ENCODE data around the gene RAB14.

DNA sequence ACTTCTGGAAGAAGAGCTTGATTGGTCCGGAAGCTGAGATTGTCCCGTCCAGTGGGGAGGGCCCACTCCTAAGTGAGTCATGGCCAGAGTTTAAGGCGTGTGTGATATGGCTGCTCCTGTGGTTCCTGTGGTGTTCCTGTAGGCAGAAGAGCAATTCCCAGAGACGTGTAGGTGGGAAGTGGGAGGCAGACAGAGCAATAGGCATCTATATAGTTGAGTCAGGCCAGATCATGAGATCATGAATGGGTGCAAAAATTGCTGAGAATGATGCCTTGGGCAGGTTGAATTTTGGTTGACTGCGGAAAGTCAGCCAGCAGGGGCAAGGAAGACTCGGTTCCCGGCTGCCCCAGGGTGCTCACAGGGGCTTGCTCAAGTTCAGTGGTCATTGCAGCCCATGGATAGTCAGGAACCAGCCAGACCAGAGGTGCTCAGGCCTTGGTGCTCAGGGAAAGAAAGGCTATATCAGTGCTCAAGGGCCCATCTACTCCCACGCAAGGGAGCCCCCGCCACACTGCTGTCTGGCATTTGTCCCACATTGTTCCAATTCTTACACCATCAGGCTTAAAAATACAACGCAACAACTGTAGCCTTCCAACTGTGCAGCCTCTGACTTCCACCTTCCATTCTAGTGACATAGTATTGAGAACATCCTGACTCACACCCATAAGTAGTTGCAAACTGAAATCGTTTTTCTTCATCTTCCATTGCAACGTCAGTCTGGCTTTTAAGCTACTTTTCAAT is 45.3 kb upstream of the RAB14 start:
- TF ChIP-seq RAD21 (IDR thresholded peaks at IDR 0.05; ENCODE audit: low read length) = no peak
- TF ChIP-seq, protein P1, sequence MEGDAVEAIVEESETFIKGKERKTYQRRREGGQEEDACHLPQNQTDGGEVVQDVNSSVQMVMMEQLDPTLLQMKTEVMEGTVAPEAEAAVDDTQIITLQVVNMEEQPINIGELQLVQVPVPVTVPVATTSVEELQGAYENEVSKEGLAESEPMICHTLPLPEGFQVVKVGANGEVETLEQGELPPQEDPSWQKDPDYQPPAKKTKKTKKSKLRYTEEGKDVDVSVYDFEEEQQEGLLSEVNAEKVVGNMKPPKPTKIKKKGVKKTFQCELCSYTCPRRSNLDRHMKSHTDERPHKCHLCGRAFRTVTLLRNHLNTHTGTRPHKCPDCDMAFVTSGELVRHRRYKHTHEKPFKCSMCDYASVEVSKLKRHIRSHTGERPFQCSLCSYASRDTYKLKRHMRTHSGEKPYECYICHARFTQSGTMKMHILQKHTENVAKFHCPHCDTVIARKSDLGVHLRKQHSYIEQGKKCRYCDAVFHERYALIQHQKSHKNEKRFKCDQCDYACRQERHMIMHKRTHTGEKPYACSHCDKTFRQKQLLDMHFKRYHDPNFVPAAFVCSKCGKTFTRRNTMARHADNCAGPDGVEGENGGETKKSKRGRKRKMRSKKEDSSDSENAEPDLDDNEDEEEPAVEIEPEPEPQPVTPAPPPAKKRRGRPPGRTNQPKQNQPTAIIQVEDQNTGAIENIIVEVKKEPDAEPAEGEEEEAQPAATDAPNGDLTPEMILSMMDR (IDR thresholded peaks at IDR 0.05) = no peak
- no peak for TF ChIP-seq POLR2AphosphoS5 (IDR thresholded peaks at IDR 0.05; ENCODE audit: low read depth, low read length)
- TF ChIP-seq, protein P2, sequence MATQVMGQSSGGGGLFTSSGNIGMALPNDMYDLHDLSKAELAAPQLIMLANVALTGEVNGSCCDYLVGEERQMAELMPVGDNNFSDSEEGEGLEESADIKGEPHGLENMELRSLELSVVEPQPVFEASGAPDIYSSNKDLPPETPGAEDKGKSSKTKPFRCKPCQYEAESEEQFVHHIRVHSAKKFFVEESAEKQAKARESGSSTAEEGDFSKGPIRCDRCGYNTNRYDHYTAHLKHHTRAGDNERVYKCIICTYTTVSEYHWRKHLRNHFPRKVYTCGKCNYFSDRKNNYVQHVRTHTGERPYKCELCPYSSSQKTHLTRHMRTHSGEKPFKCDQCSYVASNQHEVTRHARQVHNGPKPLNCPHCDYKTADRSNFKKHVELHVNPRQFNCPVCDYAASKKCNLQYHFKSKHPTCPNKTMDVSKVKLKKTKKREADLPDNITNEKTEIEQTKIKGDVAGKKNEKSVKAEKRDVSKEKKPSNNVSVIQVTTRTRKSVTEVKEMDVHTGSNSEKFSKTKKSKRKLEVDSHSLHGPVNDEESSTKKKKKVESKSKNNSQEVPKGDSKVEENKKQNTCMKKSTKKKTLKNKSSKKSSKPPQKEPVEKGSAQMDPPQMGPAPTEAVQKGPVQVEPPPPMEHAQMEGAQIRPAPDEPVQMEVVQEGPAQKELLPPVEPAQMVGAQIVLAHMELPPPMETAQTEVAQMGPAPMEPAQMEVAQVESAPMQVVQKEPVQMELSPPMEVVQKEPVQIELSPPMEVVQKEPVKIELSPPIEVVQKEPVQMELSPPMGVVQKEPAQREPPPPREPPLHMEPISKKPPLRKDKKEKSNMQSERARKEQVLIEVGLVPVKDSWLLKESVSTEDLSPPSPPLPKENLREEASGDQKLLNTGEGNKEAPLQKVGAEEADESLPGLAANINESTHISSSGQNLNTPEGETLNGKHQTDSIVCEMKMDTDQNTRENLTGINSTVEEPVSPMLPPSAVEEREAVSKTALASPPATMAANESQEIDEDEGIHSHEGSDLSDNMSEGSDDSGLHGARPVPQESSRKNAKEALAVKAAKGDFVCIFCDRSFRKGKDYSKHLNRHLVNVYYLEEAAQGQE (IDR thresholded peaks at IDR 0.05; ENCODE audit: low read depth, low read length) = no peak
- TF ChIP-seq NRF1 (IDR thresholded peaks at IDR 0.05; ENCODE audit: low read depth, low read length) = no peak
- TF ChIP-seq TAF1 (IDR thresholded peaks at IDR 0.05; ENCODE audit: borderline replicate concordance, low read depth, low read length) = no peak
- TF ChIP-seq NFIC (IDR thresholded peaks at IDR 0.05; ENCODE audit: borderline replicate concordance) = no peak
- TF ChIP-seq RXRA (IDR thresholded peaks at IDR 0.05; ENCODE audit: borderline replicate concordance, low read depth) = no peak
- no peak for TF ChIP-seq GABPA (IDR thresholded peaks at IDR 0.05; ENCODE audit: low read depth)
- TF ChIP-seq, protein P3, sequence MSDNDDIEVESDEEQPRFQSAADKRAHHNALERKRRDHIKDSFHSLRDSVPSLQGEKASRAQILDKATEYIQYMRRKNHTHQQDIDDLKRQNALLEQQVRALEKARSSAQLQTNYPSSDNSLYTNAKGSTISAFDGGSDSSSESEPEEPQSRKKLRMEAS (IDR thresholded peaks at IDR 0.05; ENCODE audit: low read depth) = no peak
- TF ChIP-seq, protein P4, sequence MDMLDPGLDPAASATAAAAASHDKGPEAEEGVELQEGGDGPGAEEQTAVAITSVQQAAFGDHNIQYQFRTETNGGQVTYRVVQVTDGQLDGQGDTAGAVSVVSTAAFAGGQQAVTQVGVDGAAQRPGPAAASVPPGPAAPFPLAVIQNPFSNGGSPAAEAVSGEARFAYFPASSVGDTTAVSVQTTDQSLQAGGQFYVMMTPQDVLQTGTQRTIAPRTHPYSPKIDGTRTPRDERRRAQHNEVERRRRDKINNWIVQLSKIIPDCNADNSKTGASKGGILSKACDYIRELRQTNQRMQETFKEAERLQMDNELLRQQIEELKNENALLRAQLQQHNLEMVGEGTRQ (IDR thresholded peaks at IDR 0.05; ENCODE audit: borderline replicate concordance, low read depth, low read length) = no peak

Measured in SK-N-SH (cell line).